Kidney tubule cell (primary cell): ENCODE data around the gene SLC9A9.

ENCODE experiments used
- DNase-seq: peaks from one replicate; pipeline ENCODE4 v3.0.0-alpha.2; 2018; ENCODE audit warnings: low spot score

The SLC9A9 gene

DNA sequence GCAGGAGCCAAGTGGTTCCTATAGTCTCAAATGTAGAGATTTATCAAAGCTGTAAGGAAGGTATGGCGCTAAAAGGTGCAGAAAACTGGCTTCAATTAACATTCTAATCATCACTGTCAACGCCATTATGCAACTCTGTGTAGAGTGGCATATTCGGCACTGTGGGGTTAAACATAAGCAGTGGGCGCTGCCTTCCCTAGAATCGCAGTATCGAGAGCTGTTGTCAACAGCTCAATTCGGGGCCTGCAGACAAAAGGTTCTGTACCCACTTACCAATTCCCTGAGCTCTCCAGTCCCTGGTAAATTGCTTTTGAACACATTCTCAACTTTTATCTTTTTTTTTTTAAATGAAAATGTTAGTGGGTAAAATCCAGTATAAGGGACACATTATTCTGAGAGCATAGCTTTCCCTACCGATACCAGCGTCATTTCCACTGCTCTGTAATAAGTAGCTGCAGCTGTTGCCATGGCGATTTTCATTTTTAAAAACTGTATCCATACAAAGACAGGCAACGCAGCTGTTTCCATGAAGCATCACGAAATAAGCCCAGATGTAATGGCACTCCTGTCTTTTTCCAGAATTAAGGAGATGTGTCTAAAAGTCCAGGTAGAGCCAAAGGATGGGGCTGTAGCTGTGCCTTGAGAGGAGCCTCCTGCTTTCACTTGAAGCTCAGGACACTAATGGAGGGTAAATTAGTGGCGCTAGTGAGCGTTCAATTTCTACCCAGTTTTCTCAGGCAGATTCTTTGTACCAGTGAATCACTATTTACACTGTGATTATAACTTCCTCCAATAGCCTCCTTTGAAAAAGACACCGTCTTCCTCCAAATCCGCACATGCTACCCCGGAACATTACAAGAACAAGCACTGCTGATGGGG is 250.3 kb downstream of the SLC9A9 start:
- no peak for DNase-seq

DNA sequence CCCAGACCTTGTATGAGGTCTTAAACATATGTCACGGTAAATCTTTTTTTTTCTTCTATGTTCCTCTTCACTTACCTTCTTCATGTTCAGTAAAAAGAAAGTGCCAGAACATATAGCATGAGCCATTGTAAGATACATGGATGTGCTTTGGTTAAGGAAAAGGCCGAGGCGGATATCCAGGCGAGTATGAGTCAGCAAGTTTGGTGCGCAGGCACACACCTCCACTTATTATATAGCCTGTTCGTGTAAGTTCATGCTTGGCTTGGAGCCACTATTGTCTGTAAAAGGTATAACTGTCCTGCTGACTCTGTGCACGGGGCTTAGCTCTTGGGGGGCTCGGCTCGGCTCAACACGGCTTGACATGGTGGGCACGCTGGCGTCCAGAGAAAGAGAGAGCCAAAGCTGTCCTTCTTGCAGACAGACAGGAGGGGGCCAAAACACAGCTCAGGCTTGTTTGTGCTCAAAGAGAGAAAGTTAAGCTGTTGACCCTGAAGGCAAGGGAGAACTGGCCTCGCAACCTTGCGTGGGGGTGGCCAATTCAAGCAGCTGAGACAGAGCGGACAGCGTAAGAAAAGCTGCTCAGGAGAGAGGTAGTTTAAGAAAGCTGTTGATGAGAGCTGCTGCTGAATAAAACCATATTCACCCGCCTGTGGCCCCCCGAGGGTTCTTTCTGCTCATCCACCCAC is 251.2 kb downstream of the SLC9A9 start:
- no peak for DNase-seq

GRCh38 chr3:143595456-143596077 is 252.7 kb downstream of the SLC9A9 start:
- DNase-seq, result no peak

- DNase-seq, result no peak
Measured at GRCh38 chr3:143594206-143594605, 254.1 kb downstream of the SLC9A9 start.

DNA sequence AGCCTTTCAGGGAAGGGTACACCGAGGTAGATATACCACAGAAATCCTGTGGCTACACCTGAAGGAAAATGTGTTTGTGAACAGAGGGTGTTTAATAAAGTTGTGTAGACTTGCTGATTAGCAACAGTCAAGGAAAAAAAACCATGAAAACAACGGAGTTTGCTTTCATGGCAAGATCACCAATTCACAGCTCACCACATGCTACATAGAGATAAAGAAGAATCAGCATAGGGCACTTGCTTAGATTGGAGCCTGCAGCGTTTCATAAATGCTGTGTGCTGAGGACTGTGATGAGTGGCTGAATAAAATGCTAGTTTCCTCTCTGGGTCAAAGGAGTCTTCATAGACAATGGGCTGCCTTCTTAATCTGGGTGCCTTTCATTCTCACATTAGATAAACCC is 257.6 kb downstream of the SLC9A9 start:
- DNase-seq, result no peak

- peak; percentile 6 for DNase-seq
Measured at GRCh38 chr3:143586576-143586975, 261.7 kb downstream of the SLC9A9 start.

DNA sequence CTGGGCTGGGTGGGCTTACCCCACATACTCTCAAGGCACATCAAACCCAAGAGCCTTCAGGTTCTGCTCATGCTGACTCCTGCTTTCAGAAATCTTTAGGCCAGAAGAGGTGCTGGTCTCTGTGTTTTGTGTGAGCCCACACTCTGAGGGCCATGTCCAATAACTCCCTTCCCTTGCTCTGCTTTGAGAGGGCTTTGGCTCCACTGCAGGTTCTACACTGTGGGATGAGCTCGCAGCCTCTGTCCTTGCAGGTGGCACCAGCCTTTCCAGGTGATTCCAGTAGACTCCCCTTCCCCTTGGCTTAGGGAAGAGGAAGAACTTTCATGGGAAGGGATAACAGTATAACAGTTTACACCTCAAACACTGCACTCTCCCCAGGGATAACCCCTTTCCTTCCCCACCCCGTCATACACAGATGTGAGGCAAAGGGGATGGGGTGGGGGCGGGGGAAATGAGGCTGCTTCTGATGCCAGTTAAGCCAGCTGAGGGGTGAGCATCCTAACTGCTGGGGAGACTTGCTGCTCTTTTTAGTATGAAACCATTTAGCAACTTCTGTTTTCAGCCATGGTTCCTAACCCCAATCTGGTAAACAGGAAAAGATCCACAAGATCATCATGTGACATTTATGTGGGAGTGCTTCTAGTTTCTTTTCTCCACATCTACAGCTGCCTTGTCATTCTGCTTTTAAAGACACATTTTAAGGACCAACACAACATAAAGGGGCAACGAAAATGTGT is 262.4 kb downstream of the SLC9A9 start:
- no peak for DNase-seq

DNA sequence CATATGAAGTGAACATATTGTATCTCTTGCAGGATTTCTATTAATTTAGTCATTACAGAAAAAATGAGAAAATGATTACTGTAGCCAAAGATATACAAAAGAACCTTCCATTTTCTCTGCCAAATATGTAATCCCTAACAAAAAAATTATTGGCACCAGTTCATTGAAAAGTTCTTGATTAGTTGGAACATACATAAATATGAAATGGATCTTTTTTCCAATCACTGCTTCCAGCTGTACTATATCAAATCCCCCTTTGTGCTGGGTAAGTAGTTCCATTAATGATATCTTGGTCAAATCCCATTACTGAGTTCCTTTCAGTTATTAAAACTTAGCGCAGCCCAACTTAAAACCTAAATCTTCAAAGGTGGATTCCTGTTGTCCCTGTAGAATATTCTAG is 263.8 kb downstream of the SLC9A9 start:
- DNase-seq, result no peak

GRCh38 chr3:143581972-143582722 is 266.1 kb downstream of the SLC9A9 start:
- no peak for DNase-seq

DNA sequence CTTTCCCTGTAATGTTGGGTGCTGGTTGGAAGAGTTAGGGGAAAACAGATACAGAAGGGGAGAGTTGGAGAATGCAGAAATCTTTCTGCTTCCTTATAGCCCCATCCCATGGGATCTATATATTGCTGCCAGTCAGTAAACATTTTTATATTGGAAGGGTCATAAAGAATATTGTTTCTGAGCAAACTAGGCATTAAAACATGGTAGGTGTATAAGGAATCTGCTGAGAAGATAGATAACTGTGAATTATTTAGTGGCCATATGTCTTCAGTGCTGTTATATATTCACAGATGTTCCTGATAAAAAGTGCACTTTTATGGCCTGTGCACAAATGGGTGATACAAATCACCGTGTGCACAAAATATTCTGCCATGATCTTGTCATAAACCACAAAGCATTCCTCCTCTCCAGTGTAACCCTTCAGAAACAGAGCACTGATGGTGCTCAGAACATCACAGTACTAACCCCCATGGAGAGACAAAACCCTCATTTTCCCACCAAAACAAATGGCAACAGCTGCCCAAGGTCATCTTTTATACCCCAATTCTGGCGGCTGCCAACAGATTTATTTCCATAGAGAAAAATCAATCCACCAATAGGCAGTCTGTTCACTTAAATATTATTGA is 269.3 kb downstream of the SLC9A9 start:
- no peak for DNase-seq

GRCh38 chr3:143576568-143577270 is 271.5 kb downstream of the SLC9A9 start:
- DNase-seq, result peak; percentile 8

- DNase-seq, result no peak
Measured at GRCh38 chr3:143574933-143575332, 273.3 kb downstream of the SLC9A9 start.

- no peak for DNase-seq
Measured at GRCh38 chr3:143573610-143574303, 274.5 kb downstream of the SLC9A9 start.

DNA sequence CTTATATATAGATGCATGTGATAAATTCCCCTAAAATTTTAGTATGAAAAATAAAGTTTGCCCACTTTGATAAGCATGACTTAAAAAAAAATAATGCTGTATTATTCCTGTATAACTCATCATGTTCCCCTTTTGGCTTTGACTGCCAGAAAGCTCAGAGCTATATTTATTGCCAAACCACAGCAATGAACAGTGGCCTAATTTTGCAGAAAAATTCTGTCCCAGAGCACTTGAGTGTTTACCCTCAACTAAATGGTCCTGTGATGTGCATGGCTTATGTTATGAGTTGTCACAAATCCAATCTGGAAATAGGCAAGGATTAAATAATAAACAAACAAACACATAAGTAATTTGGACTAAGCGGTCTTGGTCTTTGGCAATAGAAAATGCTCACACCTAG is 276.7 kb downstream of the SLC9A9 start:
- no peak for DNase-seq

- peak; percentile 2 for DNase-seq
Measured at GRCh38 chr3:143567823-143568222, 280.4 kb downstream of the SLC9A9 start.

DNA sequence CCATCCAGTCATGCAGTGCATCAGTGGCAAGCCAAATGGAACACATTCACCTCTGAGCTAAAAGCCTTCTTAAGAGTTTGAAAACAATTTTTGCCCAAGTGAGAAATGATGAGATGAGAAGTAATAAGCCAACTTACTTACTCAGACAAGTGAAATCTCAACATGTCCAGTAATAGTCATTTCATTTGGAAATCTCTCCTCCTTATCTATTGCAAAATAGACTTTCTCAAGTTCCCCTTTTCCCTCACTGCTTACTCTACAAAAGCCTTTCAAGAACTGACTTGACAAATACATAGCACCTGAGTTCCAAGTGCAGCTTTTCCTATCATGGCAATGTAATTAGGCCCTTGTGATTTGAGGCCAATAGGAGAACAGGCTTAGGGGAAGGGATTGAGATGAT is 282.3 kb downstream of the SLC9A9 start:
- DNase-seq, result no peak

DNA sequence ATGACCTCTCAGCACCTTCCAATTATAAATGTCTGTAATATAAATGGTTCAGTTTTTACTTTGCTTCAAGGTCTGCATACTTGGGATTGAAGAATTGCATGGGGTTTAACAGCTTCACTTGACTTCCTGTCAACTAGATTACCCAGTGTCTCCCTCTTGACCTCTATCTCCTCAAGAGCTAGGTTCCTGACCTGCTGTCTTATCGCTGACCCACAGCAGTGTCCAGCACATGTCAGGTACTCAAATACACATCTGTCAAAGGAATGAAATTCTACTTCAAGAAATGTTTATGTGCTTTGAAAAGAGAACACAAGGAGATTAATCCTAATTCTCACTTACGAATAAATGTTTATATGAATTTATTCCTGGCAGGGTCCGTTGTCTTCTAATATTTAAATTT is 284.5 kb downstream of the SLC9A9 start:
- no peak for DNase-seq

GRCh38 chr3:143562789-143563188 is 285.5 kb downstream of the SLC9A9 start:
- no peak for DNase-seq

GRCh38 chr3:143559296-143559695 is 289.0 kb downstream of the SLC9A9 start:
- no peak for DNase-seq

GRCh38 chr3:143552851-143553250 is 295.4 kb downstream of the SLC9A9 start:
- DNase-seq, result no peak
